HG02763 (cell line): ENCODE measurements around the gene PSAP.
A peak's percentile ranks its signal among the peaks of the same experiment; 100 is the strongest.

Experiments used
- ATAC-seq: cut with Tn5 transposase; IDR thresholded peaks from one replicate; pipeline ENCODE4 v1.9.1; 2021; ENCODE audit warnings: mild to moderate bottlenecking, moderate library complexity; ENCODE audit not compliant: unreplicated experiment

PSAP gene

DNA sequence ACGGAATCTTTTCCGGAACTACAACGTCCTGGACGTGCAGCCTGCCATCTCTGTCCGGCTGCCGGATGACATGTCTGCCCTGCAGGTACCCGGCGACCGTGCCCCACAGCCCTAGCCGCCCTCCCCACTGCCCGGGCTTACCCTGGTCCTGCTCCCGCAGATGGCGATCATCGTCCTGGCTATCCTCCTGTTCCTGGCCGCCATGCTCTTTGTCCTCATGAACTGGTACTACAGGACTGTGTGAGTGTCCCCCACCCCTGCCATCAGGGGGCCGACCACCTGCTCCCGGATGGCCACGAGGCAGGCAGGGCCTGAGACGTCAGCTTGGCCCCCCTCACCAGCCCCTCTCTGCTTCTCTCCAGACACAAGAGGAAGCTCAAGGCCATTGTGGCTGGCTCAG lies 39.7 kb downstream of the PSAP start:
- no peak for ATAC-seq

DNA sequence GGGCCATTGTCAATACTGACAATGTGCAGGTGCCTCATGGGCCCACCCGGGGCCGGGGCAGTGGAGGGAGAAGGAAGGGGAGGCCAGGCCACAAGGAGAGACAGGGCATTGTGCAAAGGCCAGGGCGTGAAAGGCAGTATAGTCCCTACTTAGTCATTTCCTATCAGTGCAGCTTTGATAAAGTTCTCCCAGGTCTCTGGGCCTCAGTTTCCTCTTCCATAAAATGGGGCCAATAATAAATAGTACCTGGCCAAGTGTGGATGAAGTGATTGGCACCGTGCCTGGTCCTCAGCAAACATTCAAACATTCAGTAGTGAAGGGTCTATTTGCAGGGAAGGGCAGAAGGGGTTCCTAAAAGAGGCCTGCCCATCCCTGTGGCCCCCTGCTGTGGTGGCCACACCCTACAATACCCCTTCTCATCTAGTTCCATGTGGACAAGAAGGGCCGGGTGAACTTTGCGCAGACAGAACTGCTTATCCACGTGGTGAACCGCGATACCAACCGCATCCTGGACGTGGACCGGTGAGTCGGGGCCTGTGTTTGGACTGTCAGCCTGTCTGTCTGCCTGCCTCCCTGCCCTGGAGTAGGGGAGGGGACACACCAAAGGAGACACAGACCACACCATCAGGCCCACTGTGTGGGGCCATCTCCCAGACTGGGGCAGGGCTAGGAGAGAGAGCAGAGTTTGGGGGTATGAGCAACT lies 40.9 kb downstream of the PSAP start:
- ATAC-seq, result no peak

DNA sequence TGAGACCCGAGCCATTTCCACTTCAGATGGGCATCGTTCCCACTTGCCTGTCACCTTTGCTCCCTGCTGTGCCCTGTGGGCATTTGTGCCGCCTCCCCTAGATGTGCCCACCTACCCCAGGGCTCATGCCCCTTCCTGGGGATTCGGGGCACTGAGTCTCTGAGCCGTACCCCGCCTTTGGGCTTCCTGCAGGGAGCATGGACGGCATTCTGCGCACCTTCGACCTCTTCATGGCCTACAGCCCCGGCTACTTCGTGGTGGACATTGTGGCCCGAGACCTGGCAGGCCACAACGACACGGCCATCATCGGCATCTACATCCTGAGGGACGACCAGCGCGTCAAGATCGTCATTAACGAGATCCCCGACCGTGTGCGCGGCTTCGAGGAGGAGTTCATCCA lies 41.4 kb downstream of the PSAP start:
- ATAC-seq, result no peak

DNA sequence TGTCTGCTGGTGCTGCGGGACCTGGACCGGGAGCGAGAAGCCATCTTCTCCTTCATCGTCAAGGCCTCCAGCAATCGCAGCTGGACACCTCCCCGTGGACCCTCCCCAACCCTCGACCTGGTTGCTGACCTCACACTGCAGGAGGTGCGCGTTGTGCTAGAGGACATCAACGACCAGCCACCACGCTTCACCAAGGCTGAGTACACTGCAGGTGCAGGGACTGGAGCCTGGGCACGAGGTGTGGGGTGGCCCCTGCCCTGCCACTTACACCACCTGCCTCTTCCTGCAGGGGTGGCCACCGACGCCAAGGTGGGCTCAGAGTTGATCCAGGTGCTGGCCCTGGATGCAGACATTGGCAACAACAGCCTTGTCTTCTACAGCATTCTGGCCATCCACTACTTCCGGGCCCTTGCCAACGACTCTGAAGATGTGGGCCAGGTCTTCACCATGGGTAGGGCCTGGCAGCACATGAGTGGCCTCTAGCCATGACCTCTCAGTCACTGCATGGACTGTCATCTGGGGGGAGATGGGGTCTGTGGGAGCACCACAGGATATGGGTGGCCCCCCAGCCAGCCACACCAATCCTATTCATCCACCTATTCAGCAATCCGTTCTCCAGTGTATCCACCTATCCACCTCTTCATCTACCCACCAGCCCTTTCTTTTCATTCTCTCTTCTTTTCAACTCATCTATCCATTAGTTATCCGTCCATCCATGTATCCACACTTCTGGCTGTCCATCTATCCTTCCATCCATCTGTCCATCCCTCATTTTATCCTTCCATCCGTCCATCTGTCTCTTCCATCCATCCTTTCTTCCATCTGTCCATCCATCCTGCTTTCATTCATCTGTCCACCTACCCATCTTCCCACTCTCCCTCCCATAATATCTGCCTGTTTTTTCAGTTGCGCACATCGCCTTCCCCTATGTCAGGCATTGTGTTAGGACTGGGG lies 43.2 kb downstream of the PSAP start:
- no peak for ATAC-seq

DNA sequence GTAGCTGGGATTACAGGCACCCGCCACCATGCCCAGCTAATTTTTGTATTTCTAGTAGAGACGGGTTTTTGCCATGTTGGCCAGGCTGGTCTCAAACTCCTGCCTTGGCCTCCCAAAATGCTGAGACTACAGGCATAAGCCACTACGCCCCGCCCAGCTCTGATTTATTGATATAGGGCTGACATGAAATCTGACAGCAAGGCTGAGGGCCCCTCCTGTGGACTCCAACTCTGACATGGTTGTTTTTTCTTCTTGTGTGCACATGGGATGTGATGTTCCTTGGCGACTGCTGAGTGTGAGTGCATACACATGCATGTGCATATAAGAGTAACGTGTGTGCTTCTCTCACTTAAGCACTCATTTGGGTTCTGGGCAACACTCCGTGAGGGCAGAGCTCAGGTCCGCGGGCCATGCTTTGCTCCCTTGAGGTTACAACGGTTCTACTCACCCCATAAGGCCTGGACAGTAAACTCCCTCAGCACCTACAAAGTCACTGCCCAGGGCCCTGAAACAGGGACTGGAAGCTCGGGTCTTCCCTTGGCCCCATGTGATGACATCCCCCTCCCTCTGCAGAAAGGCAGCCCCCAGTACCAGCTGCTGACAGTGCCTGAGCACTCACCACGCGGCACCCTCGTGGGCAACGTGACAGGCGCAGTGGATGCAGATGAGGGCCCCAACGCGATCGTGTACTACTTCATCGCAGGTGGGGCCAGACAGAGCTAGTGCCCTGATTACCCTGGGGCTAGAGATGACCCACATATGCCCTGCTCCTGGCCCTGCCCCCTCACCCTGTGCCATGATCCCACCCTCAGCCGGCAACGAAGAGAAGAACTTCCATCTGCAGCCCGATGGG lies 44.1 kb downstream of the PSAP start:
- ATAC-seq, result no peak

DNA sequence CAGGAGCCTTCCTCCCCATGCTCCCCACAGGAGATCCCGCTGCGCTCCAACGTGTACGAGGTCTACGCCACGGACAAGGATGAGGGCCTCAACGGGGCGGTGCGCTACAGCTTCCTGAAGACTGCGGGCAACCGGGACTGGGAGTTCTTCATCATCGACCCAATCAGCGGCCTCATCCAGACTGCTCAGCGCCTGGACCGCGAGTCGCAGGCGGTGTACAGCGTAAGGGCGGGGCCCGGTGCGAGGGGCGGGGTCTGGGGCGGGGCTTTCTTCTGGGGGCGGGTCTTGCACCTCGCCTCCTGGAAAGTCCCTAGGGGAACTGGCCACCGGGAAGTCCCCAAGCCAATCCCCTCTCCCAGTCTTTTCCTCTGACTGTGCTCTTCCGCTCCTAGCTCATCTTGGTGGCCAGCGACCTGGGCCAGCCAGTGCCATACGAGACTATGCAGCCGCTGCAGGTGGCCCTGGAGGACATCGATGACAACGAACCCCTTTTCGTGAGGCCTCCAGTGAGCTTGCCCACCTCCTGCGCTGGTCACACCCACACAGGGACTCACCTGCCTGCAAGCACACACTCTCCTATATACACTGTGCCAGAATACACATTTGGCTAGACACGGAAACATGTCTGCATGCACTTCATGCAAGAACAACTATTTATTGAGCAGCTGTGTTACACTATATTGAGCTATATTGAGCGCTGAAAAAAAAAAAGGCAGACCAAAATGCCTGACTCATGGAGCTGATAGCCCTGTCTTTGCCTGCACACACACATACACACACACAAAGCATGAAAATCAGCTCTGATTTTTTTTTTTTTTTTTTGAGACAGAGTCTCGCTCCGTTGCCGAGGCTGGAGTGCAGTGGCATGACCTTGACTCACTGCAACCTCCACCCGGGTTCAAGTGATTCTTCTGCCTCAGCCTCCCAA lies 45.0 kb downstream of the PSAP start:
- ATAC-seq, result no peak

DNA sequence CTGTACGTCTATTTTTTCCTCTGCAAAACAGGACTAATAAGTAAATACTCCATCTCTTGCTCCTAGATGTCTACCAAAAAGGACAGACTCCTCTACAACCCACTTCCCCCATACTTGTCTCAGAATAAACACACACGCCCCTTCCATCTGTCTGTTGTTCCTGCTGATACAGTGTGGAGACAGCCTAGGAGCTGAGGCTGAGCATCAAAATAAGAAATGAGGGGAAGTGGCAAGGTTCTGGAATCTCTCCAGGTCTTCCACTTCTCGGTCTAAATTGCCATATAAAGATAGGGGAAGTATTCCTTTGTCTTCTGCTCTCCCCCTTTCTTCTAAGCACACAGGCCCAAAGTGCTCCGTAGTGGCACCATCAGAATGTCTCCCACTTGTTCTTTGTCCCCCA lies 47.0 kb downstream of the PSAP start:
- no peak for ATAC-seq

DNA sequence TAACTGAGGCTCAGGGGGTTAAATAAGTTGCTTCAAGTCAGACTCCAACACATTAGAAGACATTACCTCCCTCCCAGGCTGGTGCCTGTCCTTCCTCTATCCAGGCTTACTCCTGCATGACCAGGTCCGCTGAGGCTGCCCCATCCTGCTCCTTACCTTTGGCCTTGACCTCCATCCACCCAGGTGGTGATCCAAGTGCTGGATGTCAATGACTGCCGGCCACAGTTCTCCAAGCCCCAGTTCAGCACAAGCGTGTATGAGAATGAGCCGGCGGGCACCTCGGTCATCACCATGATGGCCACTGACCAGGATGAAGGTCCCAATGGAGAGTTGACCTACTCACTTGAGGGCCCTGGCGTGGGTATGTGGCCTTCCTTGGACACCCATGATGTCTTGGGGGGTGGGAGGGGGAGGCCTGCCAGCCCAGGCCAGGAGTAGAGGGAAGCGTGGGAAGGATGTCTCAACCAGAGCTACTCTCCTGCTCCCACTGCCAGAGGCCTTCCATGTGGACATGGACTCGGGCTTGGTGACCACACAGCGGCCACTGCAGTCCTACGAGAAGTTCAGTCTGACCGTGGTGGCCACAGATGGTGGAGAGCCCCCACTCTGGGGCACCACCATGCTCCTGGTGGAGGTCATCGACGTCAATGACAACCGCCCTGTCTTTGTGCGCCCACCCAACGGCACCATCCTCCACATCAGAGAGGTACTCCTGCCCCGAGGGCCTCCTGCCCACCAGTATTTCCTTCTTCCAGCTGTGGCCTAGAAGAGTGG lies 48.1 kb downstream of the PSAP start:
- ATAC-seq, result no peak

DNA sequence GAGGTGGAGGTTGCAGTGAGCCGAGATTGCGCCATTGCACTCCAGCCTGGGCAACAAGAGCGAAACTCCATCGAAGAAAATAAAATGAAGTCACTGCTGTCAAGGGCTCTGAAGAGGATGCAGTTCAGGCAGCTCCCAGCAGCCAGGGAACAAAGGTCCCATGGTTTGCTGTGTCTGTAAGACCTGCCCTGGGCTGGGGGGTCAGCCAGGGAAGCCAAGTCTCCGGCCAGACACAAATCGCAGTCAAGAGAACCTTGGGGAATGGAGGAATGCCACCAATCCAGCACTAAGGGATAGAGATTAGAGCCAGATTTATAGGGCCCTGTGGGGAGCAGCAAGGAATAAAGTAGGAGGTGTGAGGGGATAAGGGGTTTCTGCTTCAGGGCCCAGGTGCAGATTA lies 48.8 kb downstream of the PSAP start:
- no peak for ATAC-seq

DNA sequence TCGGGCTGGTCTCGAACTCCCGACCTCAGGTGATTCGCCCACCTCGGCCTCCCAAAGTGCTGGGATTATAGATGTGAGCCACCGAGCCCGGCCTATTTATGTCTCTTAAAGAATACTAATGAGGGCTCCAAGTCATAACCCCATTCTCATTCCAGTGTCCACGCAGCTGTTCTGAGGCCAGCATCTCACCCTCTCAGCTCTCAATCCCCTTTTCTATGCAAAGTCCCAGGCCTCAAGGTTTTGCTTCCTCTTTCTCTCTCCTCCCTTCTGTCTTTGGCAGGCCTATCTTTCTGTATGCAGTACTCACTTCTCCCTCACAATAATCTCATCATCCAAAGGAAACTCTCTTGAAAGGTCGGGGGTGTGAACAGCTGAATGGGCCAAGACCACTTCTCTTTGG lies 49.7 kb downstream of the PSAP start:
- ATAC-seq, result peak; percentile 78

DNA sequence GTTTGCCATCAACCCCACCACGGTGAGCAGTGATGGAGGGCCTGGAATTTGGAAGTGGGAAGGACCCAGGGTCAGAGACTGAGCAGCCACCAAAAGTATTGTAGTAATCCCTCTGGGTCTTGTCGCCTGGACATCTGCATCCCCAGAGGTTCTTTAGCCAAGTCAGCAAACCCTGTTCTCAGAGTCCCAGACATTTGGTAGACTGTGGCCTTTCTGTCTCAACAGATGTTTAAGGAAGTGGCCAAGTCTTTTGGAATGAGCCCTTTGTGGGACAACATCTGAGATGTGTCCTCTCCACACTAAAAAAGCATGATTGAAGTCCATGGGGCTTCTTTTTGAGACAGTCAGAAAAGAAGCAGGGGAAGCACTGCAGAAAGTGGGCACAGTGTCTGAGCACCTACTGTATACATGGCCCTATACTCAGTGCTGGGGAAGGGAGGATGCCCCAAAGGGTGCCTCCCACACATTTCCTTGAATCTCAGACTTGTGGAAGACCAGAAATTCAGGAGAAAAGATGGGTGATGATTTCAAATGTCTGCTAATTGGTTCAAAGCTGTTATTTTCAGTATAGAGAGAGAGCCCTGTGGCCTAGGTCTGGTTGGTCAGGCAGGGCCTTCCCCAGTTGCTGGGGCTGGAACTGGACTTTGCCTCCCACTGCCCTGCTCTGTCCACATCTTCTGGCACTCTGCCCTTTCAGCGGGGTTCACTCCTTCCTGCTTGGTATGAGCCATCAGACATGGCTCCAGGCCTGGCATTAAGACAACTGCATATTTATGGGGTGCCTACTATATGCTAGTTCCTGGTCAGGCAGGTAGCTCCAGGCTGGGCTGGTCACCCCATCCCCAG lies 51.2 kb downstream of the PSAP start:
- ATAC-seq, result no peak

DNA sequence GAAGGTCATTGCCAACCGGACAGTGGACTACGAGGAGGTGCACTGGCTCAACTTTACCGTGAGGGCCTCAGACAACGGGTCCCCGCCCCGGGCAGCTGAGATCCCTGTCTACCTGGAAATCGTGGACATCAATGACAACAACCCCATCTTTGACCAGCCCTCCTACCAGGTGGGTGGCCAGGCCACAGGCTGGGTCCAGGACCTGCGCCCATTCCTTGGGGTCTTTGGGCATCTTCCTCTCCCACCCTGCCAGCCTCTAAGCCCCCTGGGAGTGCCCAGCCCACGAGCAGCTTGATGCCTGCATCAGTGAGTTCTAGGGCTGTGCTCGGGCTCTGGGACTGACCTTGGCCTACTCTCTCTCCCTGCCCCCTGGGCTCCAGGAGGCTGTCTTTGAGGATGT lies 51.9 kb downstream of the PSAP start:
- ATAC-seq, result no peak

DNA sequence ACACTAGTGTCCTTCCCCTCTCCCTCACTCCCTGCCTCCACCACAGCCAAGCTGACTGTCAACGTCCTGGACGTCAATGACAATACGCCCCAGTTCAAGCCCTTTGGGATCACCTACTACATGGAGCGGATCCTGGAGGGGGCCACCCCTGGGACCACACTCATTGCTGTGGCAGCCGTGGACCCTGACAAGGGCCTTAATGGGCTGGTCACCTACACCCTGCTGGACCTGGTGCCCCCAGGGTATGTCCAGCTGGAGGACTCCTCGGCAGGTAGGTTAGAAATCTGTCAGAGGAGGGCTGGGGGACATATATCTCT lies 52.8 kb downstream of the PSAP start:
- no peak for ATAC-seq

DNA sequence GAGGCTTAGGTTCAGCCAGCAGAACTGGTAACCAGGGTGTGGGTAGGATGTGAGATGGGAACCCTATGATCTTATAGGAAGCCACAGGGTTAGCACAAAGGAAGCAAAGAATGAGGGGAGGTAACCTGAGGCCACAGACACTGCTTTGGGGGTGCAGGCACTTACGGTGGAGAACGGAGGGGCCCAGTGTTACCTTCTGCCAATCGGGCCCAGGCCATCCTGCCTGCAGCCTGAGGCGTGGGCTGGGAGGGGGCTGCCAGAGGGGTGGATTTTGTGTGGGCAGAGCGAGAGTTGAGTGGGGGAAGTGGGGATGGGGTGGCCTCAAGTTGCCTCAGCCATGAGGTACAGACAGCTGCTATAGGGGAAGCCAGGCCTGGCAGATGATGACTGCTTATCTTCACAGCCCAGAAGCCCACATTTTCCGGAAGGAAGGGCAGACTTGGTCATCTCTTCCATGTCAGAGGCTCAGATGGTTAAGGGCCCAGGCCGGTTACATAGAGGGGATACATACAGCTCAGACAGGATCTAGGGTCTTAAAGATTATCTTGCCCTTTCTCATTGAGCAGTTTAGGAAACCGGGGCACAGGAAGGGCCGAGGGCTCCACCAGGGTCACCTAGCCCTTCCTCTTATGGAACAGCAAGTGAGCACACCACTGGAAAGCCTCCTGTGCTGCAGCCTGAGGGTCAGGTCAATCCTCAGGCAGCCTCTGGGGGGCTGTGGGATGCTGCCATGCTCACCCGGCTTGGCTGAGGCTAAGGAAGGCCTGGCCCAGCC lies 53.3 kb downstream of the PSAP start:
- ATAC-seq, result no peak

DNA sequence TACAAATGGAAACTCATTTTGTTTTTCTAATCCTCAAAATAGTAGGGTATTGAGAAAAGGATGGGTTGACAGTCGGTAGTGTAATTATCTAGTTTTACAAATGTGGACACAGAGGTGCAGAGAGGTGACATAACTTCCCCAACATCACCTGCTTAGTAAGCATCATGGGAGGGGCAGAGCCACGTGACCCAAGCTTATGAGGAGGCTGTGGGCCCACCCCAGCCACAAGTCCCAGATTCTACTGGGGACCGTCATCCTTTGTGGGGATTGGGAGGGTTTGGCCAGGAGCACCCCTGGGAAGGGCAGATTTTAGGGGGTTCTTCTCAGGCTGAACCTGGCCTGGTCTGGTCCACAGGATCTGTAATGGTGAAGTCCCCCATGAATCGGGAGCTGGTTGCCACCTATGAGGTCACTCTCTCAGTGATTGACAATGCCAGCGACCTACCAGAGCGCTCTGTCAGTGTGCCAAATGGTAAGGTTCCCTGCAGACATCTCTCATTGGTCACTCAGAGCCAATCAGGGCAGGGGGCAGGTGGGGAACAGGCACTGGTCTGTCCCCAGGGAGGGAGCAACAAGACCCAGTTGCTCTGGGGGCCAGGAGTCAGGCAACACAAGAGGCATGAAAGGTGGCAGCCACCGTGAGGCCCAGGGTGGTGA lies 54.2 kb downstream of the PSAP start:
- no peak for ATAC-seq

DNA sequence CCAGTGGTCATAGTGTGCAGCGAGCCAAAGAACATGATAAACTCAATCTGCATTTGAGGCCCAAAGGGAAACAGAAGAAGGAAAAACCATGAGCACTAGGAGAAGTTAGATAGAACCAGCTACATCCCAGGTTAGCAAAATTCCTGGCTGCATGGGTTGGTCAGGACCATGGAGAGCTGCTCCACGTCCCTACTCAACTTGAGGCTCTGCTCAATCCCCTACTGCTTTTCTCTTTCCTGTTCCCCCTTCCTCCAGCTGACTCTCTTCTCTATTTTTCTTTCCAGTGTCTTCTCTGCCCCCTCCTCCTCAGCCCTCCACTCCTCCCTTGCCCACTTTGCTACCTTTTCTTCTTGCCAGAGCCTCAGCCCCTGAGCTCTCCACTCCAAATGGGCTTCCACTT lies 55.8 kb downstream of the PSAP start:
- no peak for ATAC-seq

DNA sequence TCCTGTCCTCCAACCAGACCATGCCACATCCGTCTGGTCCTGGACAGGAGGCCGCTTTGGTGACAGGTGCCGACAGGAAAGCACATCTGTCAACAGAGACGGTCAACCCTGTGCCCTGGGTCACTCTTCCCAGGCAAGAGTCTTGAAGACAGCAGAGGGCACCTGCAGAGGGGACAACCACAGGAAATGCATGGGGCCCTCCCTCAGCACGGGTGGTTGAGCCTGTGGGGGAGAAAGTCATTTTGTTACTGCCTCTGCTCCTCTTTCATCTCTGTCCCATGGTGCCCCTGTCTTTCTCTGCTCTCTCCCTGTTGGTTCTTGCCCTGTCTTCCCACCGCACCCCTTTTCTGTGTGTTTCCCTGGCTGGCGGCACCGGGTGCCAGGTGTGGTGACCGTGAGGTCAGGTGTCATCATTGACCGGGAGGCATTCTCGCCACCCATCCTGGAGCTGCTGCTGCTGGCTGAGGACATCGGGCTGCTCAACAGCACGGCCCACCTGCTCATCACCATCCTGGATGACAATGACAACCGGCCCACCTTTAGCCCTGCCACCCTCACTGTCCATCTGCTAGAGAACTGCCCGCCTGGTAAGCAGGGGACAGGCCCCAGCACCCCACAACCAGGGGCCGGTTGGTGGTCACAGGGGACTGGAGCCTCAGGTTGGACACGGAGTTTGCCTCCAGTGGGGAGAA lies 60.2 kb downstream of the PSAP start:
- ATAC-seq, result no peak
